GM12891 (cell line): ENCODE measurements around the gene GOLT1A.

Experiments used
- PAX5 ChIP-seq: IDR thresholded peaks from 2 replicates; pipeline ENCODE4 v1.6.1; 2011; ENCODE audit warnings: low read length, moderate library complexity, mild to moderate bottlenecking; ENCODE audit not compliant: insufficient read depth, severe bottlenecking
- POLR2A ChIP-seq: IDR thresholded peaks from 2 replicates; pipeline ENCODE4 v1.6.1; 2011; ENCODE audit warnings: low read depth, low read length, control low read depth
- POLR2AphosphoS5 ChIP-seq: IDR thresholded peaks from 2 replicates; pipeline ENCODE4 v1.6.1; 2011; ENCODE audit warnings: low read depth, low read length, control low read depth
- SPI1 ChIP-seq: IDR thresholded peaks from 2 replicates; pipeline ENCODE4 v1.6.1; 2011; ENCODE audit warnings: low read depth, low read length, control low read depth
- TAF1 ChIP-seq: IDR thresholded peaks from 2 replicates; pipeline ENCODE4 v1.6.1; 2011; ENCODE audit warnings: low read depth, low read length, control low read depth

- TF ChIP-seq POLR2A: no peak
- no peak for TF ChIP-seq POLR2AphosphoS5
- no peak for TF ChIP-seq TAF1
- TF ChIP-seq SPI1: no peak
- TF ChIP-seq PAX5: no peak
Measured at GRCh38 chr1:204152310-204153044, 61.3 kb downstream of the GOLT1A start.
